Skeletal muscle tissue (tissue), 4 donors: ENCODE measurements around the gene SNAPC4. TPM values are rescaled to one million over a fixed set of nuclear protein-coding genes. Genes with fewer than 3 reads are reported as not detected.
"Not testable (repeated sequence)": the region's sequence is repeated elsewhere in the genome, so short reads cannot be mapped to it uniquely, and the experiment has no call there.

Experiments
- H3K27ac ChIP-seq: one replicate; pipeline ENCODE4 v1.7.0; 2013; ENCODE audit warnings: mild to moderate bottlenecking, low read depth, low read length, inconsistent platforms
- H3K27me3 ChIP-seq, 3 donors: one replicate each; pipeline ENCODE4 v1.7.0; 2013; ENCODE audit warnings: low read length in 3 of 3; ENCODE audit not compliant: control insufficient read depth in 3 of 3, insufficient read depth in 3 of 3
- H3K36me3 ChIP-seq, 3 donors: one replicate each; pipeline ENCODE4 v1.7.0; 2013; ENCODE audit warnings: low read length in 3 of 3; ENCODE audit not compliant: control insufficient read depth in 3 of 3, insufficient read depth in 3 of 3
- H3K4me1 ChIP-seq, 3 donors: one replicate each; pipeline ENCODE4 v1.7.0; 2013; ENCODE audit warnings: low read length in 3 of 3, mild to moderate bottlenecking in 3 of 3; ENCODE audit not compliant: control insufficient read depth in 3 of 3, insufficient read depth in 3 of 3
- H3K4me3 ChIP-seq, 3 donors: one replicate each; pipeline ENCODE4 v1.7.0; 2013; ENCODE audit warnings: low read length in 3 of 3
- H3K9ac ChIP-seq, 3 donors: one replicate each; pipeline ENCODE4 v1.7.0; 2013; ENCODE audit warnings: low read length in 3 of 3, mild to moderate bottlenecking in 3 of 3, moderate library complexity in 2 of 3, low read depth in 1 of 3
- H3K9me3 ChIP-seq, 3 donors: one replicate each; pipeline ENCODE4 v1.7.0; 2013; ENCODE audit warnings: low read length in 3 of 3; ENCODE audit not compliant: control insufficient read depth in 3 of 3
- total RNA-seq: library from RNA; depleted of rRNA; stranded (reverse); fragments of >200 nt; gene quantifications from one replicate; pipeline ENCODE4 v1.2.3, GENCODE V29; 2014
- donor health status: Osteomylitis.

SNAPC4 gene
- total RNA-seq, 1 donor from 2014 or later: 4.7 TPM

DNA sequence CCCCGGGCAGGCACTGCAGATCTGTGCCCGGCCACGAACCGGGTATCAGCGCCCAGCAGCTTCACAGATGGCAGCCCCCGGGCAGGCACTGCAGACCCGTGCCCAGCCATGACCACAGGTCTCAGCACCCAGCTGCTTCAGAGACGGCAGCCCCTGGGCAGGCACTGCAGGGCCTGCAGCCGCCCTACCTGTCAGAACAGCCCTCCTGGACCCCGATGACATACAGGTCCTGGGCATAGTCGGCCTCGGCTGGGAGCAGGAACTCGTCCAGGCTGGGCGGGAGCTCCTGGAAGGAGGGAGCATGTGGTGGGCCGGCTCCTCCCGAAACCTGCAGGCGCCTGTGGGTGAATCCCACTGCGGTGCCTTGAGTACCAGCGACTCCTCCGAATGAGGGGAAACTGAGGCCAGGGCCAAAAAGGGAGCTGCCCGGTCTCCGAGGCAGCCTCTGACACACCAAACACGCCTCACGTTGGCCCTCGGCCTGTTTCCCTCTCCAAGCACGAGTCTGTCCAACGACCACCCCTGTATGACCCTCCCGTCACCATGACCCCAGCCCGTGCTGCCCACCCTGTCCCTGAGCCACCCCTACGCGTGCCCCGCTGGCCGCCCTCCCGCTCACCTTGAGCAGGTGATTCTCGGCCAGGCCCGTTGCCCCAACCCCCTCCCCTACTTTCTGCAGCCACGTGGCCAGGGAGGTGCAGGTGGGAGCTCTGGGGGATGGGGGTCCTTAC, 34.0 kb upstream of the SNAPC4 start:
- Histone ChIP-seq H3K4me1 (peaks cover 15 to 25% (median 22%) of the 10 kb centered on the region in 3 donors), H3K4me3 (no peak overlapping the region), H3K9ac (no peak overlapping the region), H3K9me3 (no peaks in the 10 kb centered on the region), H3K36me3 (peaks cover 15 to 34% (median 26%) of the 10 kb centered on the region in 3 donors), H3K27ac (no peak overlapping the region), H3K27me3 (no peaks in the 10 kb centered on the region)

DNA sequence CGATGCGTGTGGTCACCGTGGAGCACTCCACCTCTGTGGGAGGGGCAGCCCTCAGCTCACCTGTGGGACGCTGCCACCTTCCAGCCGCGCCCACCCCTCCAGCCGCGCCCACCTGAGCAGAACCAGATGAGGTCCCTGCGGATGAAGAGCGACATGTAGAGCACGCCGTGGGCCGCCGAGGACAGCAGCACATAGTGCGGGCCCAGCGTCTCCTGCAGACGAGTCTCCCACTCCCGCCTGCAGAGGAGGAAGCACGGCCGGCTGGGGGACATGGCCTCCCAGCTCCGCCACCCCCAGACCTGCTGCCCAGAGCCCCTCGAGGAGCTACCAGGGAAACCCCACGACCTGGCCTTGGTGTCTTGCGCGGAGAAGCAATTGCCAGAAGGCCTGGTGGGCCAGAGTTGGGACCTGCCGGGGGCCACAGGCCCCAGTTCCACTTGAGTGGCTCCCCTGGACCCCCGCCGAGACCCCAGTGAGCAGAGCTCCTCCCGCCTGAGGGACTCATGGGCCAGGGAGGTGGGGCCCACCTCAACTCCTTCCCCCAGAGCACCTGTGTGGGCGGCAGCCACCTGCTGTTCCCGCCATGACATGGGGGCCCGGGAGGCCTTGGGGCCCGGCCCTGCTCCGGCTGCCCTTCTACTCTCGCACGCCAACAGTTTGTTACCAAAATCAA, 33.2 kb upstream of the SNAPC4 start:
- Histone ChIP-seq H3K9ac (no peak overlapping the region), H3K4me3 (no peak overlapping the region), H3K27ac (no peak overlapping the region), H3K4me1 (peaks cover 13 to 17% (median 15%) of the 10 kb centered on the region in 3 donors), H3K9me3 (no peaks in the 10 kb centered on the region), H3K27me3 (no peaks in the 10 kb centered on the region), H3K36me3 (peaks cover 19 to 37% (median 30%) of the 10 kb centered on the region in 3 donors)

DNA sequence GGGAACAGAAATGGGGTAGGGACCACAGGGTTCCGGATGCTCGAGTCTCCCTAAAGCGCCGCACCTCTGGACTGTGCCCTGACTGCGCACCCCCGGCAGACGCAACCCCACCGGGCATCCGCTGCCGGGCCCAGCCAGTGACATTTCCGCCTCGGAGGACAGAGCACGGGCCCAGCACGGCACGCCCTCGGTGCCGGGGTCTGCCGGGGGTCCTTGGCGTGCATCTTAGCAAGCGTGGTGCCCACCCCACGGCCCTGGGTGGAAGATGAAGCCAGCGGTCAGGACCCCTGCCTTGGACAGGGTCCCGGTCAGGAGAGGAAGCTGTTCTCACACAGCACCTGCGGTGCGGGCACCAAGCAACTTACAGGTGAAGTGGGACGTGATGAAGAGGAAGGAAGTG, 32.6 kb upstream of the SNAPC4 start:
- Histone ChIP-seq H3K9me3 (no peaks in the 10 kb centered on the region), H3K4me1 (peaks cover 7 to 11% (median 9%) of the 10 kb centered on the region in 3 donors), H3K4me3 (no peak overlapping the region), H3K27ac (no peak overlapping the region), H3K36me3 (peaks cover 19 to 37% (median 30%) of the 10 kb centered on the region in 3 donors), H3K9ac (no peak overlapping the region), H3K27me3 (no peaks in the 10 kb centered on the region)

DNA sequence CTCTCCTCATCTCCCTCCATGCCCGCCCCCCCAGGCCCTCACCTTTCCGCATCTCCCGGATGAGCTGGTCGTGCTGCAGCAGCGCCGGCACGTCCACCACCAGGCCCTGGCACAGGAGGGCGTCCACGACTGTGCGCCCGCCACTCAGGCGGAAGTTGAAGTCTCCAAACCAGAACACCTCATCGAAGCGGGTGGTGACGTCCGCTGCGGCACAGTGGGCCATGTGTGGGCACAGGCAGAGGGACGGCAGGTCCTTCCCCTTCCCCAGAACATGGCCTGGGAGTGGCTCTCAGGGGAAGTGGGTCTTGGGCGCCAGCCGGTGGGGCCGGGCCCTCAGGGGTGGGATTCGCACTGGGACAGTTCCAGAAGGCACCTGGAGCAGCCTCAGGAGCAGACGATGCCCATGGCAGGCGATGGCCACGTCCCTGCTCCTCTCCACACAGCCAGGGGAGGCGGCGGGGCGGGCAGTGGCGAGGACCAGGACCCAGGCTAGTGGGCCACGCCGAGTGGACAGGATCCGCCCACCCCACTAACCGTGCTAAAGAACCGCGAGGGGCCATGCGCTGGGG, 31.9 kb upstream of the SNAPC4 start:
- Histone ChIP-seq H3K27me3 (no peaks in the 10 kb centered on the region), H3K9me3 (no peaks in the 10 kb centered on the region), H3K9ac (no peak overlapping the region), H3K36me3 (peaks cover 19 to 35% (median 32%) of the 10 kb centered on the region in 3 donors), H3K27ac (no peak overlapping the region), H3K4me3 (no peak overlapping the region), H3K4me1 (peaks cover under 1 to 4% (median 2%) of the 10 kb centered on the region in 3 donors)

DNA sequence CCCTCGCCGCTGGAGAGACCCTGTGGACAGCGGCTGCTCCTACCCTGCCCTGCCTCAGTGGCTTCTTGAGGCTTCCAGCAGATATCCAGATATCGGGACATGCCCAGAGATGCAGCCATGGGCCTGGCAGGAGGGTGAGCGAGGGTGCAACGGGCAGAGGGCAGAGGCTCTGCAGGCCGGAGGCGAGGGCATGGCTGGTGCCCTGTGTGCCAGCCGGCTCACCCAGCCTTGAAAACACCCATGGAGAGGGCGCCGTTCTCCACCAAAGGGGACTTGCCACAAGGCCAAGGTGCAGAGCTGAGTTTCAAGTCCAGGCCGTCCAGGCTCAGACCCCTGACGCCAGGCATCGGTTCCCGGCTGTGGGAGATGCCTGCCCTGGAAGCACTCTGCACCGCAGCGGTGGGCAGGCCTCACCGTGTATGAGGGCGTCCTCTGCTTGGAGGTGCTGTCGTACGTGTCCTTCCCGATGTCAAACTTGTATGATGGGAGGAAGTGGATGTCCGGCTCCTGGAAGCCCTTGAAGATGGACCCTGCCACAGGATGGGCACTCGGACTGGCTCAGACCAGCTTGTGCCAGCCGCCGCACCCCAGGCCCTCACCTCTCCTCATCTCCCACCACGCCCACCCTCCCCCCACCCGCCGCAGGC, 30.7 kb upstream of the SNAPC4 start:
- Histone ChIP-seq H3K9me3 (no peaks in the 10 kb centered on the region), H3K4me3 (no peak overlapping the region), H3K4me1 (no peaks in the 10 kb centered on the region), H3K27ac (no peak overlapping the region), H3K36me3 (peaks cover 22 to 35% (median 30%) of the 10 kb centered on the region in 3 donors), H3K27me3 (no peaks in the 10 kb centered on the region), H3K9ac (no peak overlapping the region)

DNA sequence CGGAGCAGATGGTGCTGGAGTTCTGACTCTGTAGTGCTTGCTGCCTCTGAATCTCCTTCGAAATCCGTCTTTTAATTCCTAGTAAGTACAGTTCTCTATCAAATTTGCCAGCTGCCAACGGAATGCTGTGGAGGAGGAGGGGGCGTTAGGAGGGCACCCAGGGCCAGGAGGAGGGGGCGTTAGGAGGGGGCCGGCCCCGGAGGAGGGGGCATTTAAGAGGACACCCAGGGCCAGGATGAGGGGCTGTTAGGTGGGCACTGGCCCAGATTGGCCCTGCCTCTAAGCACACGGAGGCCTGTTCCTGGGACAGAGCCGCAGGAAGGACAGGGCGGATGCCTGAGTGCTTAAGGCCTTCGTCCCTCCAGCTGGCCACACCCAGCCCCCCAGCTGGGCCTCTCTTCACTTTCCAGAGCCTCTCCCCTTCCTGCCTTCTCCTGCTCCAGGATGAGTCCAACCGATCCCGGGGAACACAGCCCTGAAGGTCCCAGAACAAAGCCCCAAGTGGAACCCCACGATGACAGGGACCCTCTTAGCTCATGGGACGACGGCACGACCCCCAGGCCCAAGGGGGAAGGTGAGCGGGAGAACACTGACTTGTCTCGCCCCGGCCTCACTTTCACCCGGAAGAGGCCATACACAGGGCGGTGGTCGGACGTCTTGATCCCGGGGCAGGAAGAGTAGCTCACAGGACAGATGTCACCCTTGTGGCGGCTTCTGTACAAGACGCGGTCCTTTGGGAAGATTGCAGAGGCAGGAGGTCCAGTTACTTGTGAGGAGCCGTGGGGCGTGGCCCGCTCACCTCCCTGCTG, 29.9 kb upstream of the SNAPC4 start:
- H3K27me3 ChIP-seq: no peaks in the 10 kb centered on the region
- no peak overlapping the region for H3K9ac ChIP-seq
- H3K27ac ChIP-seq: no peak overlapping the region
- H3K36me3 ChIP-seq: peaks cover 23 to 36% (median 29%) of the 10 kb centered on the region in 3 donors
- no peak overlapping the region for H3K4me3 ChIP-seq
- no peaks in the 10 kb centered on the region for H3K4me1 ChIP-seq
- H3K9me3 ChIP-seq: no peaks in the 10 kb centered on the region

DNA sequence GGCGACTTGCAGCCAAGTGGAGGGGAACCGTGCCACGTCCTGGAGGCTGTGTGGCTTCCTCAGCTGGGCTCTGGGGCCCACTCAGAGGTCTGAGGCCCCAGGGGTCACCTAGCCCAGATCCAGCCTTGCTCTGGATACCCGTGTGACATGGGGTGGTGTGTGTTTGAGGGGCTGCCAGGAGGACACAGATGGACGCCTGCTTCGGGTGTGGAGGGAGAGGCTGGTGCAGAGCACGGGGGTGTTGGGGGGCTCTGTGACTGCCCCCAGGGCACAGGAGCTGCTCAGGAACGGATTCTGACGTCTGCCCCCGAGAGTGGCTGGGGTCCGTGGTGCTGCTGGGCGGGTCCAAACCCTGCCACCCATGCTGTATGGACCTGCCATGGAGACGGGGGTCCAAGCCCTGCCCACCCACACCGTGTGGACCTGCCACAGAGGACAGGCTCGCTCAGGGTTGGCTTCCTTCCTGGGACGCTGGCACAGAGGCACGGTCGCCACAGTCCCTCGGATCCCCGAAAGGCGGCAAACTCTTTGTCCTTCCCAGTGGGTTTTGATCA, 29.2 kb upstream of the SNAPC4 start:
- no peak overlapping the region for H3K4me3 ChIP-seq
- H3K36me3 ChIP-seq: peaks cover 30 to 42% (median 35%) of the 10 kb centered on the region in 3 donors
- no peak overlapping the region for H3K27ac ChIP-seq
- no peaks in the 10 kb centered on the region for H3K4me1 ChIP-seq
- no peaks in the 10 kb centered on the region for H3K9me3 ChIP-seq
- no peaks in the 10 kb centered on the region for H3K27me3 ChIP-seq
- no peak overlapping the region for H3K9ac ChIP-seq

DNA sequence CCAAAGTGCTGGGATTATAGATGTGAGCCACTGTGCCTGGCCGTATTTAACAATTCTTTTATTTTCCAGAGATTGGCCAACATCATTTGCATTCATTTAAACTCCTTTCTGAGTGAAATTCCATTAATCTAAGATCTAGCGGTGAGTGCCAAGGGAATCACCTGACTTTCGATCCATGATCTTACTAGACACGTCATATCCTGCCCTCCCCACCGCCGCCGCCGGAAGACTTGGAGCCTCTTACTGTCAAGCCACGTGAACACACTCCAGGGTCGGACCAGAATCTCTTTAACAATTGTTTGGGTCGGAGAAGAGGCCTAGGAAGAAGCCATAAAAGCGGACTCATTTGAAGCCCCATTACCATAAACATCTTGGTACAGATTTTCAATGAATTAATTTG, 26.8 kb upstream of the SNAPC4 start:
- Histone ChIP-seq H3K27me3 (no peaks in the 10 kb centered on the region), H3K27ac (no peak overlapping the region), H3K4me1 (no peaks in the 10 kb centered on the region), H3K36me3 (peaks cover 50 to 55% (median 52%) of the 10 kb centered on the region in 3 donors), H3K9me3 (no peaks in the 10 kb centered on the region), H3K4me3 (no peak overlapping the region), H3K9ac (no peak overlapping the region)

DNA sequence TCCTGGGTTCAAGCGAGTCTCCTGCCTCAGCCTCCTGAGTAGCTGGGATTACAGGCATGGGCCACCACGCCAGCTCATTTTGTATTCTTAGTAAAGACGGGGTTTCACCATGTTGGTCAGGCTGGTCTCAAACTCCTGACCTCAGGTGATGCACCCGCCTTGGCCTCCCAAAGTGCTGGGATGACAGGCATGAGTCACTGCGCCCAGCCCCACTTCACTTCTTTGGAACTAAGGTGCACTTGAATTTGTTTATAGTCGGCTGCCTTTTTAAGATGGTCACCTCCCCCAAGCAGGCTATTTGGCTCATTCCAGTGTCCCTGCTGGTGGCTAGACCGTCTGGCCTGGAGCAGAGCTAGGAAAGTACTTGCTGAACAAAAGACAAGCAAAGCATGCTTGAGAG, 25.4 kb upstream of the SNAPC4 start:
- not testable (repeated sequence) for H3K4me1 ChIP-seq, H3K4me3 ChIP-seq, H3K27ac ChIP-seq, H3K9me3 ChIP-seq, H3K27me3 ChIP-seq, H3K9ac ChIP-seq
- H3K36me3 ChIP-seq: peaks cover 54 to 56% (median 56%) of the 10 kb centered on the region in 3 donors
